Body of pancreas (tissue), 4 donors: ENCODE data around the gene MRAP. TPM values are rescaled to one million over a fixed set of nuclear protein-coding genes. Genes with fewer than 3 reads are reported as not detected.

Experiments
- ATAC-seq: fragments of 150-250 bp; one replicate; pipeline ENCODE4 v1.9.1; 2016
- DNase-seq, 4 donors: peaks; one replicate each; pipeline ENCODE4 v3.0.0-alpha.2; 2019
- H3K27ac ChIP-seq, 4 donors: fragments of 200-600 bp; sonication (generic); 1 replicate in 3 of 4; 2 replicates in 1 of 4; pipeline versions ENCODE4 v1.5.1 to v1.6.1; 2016 to 2019; ENCODE audit warnings: mild to moderate bottlenecking in 1 of 4, mixed read lengths in 1 of 4, moderate library complexity in 1 of 4
- H3K27me3 ChIP-seq, 2 donors: fragments of 200-600 bp; sonication (generic); one replicate each; pipeline ENCODE4 v1.6.0; 2016; ENCODE audit warnings: mild to moderate bottlenecking in 1 of 2
- H3K36me3 ChIP-seq, 2 donors: fragments of 200-600 bp; sonication (generic); replicated peaks in 1 of 2; 2 replicates each; pipeline ENCODE4 v1.5.1; 2016; ENCODE audit warnings: low read depth in 2 of 2; ENCODE audit not compliant: insufficient read depth in 1 of 2
- H3K4me1 ChIP-seq: fragments of 200-600 bp; sonication (generic); one replicate; pipeline ENCODE4 v1.6.0; 2016
- H3K4me3 ChIP-seq, 2 donors: fragments of 200-600 bp; sonication (generic); 1 replicate in 1 of 2; 2 replicates in 1 of 2; pipeline ENCODE4 v1.5.1; 2016 to 2019
- H3K9me3 ChIP-seq, 3 donors: fragments of 200-600 bp; sonication (generic); 1 replicate in 2 of 3; 2 replicates in 1 of 3; pipeline ENCODE4 v1.5.1; 2016
- CTCF ChIP-seq, 7 experiments: fragments of 450-650 bp in 4 of 7; fragments of 200-600 bp in 3 of 7; sonication (generic) in 3 of 7; IDR thresholded peaks; one replicate each; pipeline ENCODE4 v1.5.1; 2016 to 2019; ENCODE audit warnings: antibody characterized with exemption in 7 of 7
- POLR2A ChIP-seq, 3 donors: fragments of 450-650 bp; IDR thresholded peaks; one replicate each; pipeline ENCODE4 v1.6.1; 2016; ENCODE audit warnings: antibody characterized with exemption in 3 of 3, mild to moderate bottlenecking in 2 of 3
- WGBS, 2 donors: methylation state at CpG; one replicate each; pipeline ENCODE4 v1.1.5; 2017; 5-methylcytosine and 5-hydroxymethylcytosine counted together
- intact Hi-C: fragments of 100-400 bp; cut with DNase I; formaldehyde crosslinking; loops from one replicate; pipeline ENCODE4 v1.15.1; 2023
- total RNA-seq, 2 donors: library from RNA; depleted of rRNA; stranded (reverse); fragments of >200 nt; gene quantifications; one replicate each; pipeline ENCODE4 v1.1.0, GENCODE V29; 2016

Gene MRAP
- total RNA-seq, 2 donors from 2014 or later = 0.66 TPM; not detected in 1

GRCh38 chr21:32314806-32315205 is 16.2 kb downstream of the MRAP start:
- WGBS, 2 donors = 91 to 93% methylated on average over 12 to 16 of the region's 16 CpGs
- intact Hi-C loops = no loop called here
- Histone ChIP-seq H3K36me3 (peaks cover 0 to 42% of the 10 kb centered on the region in 2 donors), H3K27me3 (no peaks in the 10 kb centered on the region), H3K4me3 (no peak overlapping the region), H3K9me3 (no peaks in the 10 kb centered on the region), H3K4me1 (no peaks in the 10 kb centered on the region), H3K27ac (no peak overlapping the region)
- TF ChIP-seq CTCF (IDR thresholded peaks at IDR 0.05) = no peak
- no peak for TF ChIP-seq POLR2A (IDR thresholded peaks at IDR 0.05)
- DNase-seq (no peak), ATAC-seq (no peak)

DNA sequence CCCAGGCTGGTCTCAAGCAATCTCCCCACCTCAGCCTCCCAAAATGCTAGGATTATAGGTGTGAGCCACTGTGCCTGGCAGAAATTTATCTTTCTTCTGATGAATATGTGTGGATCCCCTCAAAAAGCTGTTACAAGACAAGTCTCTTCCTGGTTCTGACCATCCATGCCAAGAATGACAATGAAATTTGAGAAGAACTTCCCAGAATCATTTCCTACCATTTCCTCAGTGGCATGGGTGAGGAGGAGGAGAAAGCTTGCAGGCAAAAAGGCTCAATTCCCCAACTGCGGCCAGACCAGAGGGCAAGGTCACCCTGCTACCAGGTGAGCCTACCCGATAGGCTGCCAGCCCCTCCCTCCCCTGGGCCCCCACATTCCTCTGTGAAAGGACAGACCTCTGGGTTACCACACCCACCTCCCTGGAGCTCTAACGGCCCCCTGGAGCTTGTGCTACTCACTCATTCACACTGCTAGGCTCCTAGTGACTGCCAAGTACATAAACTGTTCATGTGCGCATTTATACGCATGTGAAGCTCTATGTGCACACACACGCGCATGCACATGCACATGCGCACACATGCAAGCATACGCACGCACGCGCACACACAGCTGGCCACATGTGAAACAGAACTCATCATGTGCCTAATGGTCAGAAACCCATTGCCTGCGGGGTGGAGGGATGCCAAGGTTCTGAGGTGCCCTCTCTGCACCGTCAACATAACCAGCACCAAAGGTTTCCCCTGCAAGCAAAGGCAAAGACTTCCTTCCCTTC is 17.0 kb downstream of the MRAP start:
- peaks cover 0 to 51% of the 10 kb centered on the region in 2 donors for H3K36me3 ChIP-seq
- H3K4me3 ChIP-seq = no peak overlapping the region
- no peaks in the 10 kb centered on the region for H3K9me3 ChIP-seq
- no peak for TF ChIP-seq POLR2A (IDR thresholded peaks at IDR 0.05)
- TF ChIP-seq CTCF (IDR thresholded peaks at IDR 0.05) = no peak
- H3K27ac ChIP-seq = no peak overlapping the region
- DNase-seq (no peak), ATAC-seq (no peak)
- 85 to 96% methylated on average over 13 to 14 of the region's 14 CpGs for WGBS, 2 donors
- intact Hi-C loops = no loop called here
- H3K27me3 ChIP-seq = no peaks in the 10 kb centered on the region
- no peaks in the 10 kb centered on the region for H3K4me1 ChIP-seq

DNA sequence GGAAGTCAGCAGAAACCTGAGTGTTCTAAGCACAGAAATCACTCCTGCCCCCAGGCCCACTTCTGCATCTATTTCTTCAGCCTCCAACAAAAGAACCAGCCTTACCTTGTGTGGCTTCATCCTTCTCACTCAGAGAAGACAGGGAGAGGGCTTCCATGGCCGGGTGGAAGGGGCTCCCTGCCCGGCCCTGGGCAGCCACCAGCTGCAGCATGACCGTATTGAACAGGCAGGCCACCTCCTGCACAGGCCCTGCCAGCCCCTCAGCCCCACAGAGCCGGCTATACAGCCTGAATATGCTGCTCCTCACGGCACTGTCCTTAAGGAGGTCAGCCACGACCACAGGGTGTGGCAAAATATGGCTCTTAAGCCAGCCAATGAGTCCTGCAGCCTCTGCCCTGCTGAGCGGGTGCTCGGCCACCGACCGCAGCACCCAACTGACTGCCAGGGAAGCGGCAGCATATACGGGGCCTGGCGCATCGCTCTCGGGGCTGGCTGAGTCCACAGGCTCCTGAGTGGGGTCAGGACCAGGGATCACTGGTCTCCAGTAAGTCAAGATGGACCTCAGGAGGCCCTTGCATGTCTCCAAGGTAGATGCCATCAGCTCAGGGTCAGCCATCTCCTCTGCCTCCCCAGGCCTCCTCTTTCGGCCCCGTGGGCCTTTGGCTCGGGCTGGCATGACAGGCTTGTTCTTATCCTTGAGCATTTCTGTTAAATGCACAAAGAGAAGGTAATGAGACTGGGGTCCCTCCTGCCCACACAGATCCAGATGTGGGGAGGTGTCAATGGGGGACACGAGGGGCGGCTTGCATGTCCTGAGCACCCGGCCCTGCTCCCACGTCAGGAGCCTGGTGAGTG is 17.9 kb downstream of the MRAP start:
- no peaks in the 10 kb centered on the region for H3K9me3 ChIP-seq
- WGBS, 2 donors = 92 to 93% methylated on average over 16 to 21 of the region's 22 CpGs
- H3K27me3 ChIP-seq = no peaks in the 10 kb centered on the region
- intact Hi-C loops = no loop called here
- DNase-seq (no peak), ATAC-seq (no peak)
- TF ChIP-seq POLR2A (IDR thresholded peaks at IDR 0.05) (no peak), CTCF (IDR thresholded peaks at IDR 0.05) (no peak)
- no peaks in the 10 kb centered on the region for H3K4me1 ChIP-seq
- no peak overlapping the region for H3K4me3 ChIP-seq
- H3K27ac ChIP-seq = no peak overlapping the region
- H3K36me3 ChIP-seq = peaks cover 0 to 58% of the 10 kb centered on the region in 2 donors

- Histone ChIP-seq H3K4me1 (no peaks in the 10 kb centered on the region), H3K27me3 (no peaks in the 10 kb centered on the region), H3K36me3 (peaks cover 0 to 61% of the 10 kb centered on the region in 2 donors), H3K4me3 (no peak overlapping the region), H3K27ac (no peak overlapping the region), H3K9me3 (no peaks in the 10 kb centered on the region)
- no peak for DNase-seq
- 84 to 88% methylated on average over 7 to 8 of the region's 9 CpGs for WGBS, 2 donors
- intact Hi-C loops = no loop called here
- no peak for TF ChIP-seq POLR2A (IDR thresholded peaks at IDR 0.05)
- no peak for TF ChIP-seq CTCF (IDR thresholded peaks at IDR 0.05)
- no peak for ATAC-seq
These were observed 19.1 kb downstream of the MRAP start for GRCh38 chr21:32317726-32318125.
